Measurements from ENCODE around the gene SPHK2.

Gene SPHK2

DNA sequence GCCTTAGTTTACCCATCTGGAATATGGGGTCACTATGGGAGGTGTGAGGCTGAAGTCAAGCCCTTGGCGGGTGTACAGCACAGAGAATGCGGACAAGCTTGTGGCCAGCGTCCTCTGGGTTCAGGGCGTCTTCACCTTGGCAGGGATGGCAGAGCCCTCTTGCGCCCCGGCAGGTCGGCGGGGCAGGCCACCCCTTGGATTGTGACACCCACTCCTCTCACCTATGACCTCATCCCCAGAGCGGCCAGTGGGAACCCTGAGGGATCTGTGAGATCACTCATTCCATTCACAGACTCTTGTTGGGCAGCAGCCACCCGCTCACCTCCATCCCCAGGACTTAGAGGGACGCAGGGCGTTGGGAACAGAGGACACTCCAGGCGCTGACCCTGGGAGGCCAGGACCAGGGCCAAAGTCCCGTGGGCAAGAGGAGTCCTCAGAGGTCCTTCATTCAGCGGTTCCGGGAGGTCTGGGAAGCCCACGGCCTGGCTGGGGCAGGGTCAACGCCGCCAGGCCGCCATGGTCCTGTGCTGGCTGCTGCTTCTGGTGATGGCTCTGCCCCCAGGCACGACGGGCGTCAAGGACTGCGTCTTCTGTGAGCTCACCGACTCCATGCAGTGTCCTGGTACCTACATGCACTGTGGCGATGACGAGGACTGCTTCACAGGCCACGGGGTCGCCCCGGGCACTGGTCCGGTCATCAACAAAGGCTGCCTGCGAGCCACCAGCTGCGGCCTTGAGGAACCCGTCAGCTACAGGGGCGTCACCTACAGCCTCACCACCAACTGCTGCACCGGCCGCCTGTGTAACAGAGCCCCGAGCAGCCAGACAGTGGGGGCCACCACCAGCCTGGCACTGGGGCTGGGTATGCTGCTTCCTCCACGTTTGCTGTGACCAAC lies 12.6 kb upstream of the SPHK2 start, which contains the start of gene SPACA4:
TSS of gene SPACA4 (plus strand) at position 280 of the 896 bp plus-strand sequence. CDS start at position 517, 237 bp downstream.
- no peak for DNase-seq

DNA sequence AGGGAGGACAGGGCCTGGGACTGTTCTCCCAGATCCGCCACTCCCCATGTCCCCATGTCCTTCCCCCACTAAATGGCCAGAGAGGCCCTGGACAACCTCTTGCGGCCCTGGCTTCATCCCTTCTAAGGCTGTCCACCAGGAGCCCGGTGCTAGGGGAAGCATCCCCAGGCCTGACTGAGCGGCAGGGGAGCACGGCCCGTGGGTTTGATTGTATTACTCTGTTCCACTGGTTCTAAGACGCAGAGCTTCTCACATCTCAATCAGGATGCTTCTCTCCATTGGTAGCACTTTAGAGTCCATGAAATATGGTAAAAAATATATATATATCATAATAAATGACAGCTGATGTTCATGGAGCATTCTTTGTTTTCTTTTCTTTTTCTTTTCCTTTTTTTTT lies 11.9 kb upstream of the SPHK2 start:
- DNase-seq = no peak

DNA sequence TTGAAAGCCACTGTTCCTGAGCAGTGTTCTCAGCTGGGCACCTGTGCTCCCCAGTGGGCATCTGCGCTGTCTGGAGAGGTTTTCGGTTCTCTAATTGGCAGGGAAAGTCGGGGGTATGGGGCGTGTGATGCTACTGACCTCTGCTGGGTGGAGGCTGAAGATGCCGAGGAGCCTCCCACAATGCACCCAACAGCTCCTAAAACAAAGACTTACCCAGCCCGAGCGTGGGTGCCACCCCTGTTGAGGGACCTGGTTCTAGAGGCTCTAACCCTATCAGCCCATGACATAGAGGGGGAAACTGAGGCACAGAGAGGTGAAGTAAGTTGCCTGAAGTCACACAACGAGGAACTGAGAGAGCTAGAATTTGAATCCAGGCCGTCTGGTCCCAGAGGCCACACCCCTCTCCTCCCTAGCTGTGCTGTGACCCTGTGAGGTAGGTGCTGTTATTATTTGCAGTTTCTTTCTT lies 10.5 kb upstream of the SPHK2 start:
- DNase-seq = peak; percentile 45

DNA sequence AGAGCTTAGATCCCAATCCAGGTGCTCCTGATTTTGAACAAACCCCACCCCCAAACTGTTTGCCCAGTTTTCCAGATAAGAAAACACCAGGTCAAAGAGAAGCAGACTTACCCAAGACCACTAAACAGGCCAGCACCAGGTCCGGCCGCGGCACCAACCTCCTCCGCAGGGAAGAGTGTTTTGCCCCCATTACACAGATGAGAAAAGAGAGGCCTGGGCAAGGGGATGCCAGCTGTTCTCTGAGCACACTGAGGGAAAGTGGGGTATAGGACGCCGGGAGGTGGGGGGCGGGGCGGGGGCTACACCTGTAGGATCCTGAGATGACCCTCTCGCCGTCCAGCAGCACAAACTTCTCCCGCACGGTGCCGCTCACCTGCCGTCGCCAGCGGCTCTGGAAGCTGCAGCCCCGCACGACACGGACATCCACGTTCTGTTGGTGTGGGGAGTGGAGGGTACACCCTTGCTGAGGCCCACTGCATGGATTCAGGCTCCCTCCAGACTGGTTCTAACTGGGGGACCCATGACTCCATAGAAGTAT lies 9.7 kb upstream of the SPHK2 start:
- no peak for DNase-seq

DNA sequence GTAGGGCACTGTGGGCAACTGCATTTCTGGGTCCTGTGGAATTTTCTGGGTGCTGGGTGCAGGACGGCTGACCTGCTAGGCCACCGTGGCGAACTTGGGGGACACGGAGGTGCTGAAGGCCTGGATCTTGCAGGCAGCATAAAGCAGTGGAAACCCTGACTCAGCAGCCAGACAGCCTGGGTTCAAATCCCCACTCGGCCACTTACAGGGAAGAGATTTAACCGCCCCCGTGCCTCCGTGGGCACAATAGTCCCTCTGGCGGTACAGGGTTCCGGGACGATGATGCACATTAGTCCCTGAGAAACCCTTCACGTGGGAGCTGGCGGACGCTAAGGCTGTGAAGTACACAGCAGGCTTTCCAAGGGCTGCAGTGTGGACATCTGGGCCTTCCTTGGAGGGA lies 7.4 kb upstream of the SPHK2 start:
- DNase-seq = no peak

DNA sequence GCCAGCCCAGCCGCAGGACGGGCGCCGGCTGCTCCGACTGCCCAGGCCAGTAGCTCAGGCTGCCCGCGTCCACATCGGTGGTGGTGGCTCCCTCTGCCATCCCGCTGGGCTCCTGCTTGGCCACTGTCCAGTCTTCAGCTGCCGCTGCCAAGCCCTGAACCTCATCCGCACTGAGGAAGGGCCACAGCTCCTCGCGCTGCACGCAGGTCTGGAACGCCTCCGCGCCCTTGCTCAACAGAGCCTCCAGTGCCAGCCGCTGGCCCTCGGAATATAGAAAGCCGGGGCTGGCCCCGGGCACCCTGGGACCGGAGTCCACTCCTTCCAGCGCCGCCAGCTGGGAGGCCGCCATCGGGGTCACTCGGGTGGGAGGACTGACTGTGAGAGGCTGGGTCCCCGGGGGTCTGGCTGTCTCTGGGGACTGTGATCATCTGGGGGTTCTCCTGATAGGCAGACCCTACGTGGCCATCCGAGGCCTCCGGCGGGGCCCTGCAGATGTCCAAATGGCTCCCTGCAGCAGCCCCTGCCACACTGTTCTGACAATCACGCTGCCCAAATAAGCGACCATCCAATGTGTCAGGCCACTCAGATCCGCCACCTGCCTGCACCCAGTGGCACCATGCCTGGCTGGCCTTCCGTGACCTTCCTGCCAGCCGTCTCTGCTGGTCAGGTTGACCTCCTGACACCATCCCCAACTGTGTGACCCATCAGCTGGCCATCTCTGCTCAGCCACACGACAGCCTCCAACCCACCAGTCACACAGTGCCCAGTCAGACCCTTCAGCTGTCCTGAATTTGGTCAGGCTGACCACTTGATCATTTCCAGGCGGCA lies 6.1 kb upstream of the SPHK2 start:
- no peak for DNase-seq

DNA sequence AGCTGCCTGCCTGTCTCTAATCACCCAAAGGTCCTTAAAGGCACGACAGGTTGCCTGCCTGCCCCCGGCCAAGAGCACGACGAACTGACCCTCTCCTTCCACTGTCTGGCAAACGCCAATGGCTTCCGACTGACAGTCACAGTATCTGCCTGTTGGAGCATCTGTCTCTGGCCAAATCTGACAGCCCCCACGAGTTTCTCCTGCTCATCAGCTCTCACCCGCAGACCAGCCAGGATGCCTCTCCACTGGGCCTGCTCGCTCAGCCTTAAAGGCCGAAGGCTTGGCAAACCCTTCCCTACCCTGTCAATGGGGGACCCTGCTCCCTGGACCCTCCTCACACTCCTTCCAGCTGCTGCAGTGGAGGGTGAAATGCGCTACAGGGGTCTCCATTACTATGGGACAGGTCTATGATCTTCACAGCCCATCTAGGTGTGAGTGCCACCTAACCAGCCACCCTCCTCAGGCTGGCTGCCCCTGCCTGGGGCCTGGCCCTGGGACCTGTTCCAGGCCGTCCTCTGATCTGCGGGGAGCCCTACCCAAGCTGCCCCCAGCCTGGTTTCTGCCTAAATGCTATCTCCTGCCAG lies 5.4 kb upstream of the SPHK2 start:
- DNase-seq = no peak

DNA sequence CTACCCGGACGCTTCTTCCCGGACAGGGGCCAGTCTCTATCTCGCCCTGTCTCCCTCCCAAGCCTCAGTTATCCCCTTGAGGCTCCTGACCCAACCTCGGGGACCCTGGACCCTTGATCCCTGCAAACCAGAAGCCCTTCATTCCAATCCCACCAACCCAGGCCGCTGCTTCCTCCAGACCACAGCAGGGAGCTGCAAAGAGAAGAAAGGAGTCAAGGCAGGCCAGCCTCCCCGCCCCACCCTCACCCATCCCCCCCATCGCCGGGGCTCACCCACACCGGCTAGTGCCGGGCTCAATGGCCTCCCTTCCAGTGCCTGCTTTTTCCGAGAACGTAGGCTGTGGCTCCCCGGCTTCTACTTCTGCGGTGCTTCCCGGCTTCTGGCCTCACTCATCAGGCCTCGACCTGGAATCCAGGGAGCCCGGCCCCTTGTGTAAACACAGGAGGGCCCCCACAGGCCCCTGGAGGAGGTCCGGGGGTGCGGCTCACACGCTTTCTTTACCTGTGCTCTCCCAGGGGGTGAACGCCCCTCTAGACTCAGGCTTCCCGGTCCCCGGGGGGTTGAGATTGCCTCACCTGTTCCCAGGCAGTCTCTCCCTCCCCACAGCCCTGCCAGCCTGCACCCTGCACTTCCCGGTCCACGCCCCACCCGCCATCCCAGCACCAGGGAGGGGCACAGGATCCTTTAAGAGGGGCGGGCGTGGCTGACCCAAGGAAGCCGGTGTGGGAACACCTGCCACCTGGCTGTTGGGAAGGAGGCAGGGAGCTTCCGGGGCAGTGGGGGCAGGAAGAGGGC lies 4.7 kb upstream of the SPHK2 start, which contains the start of gene FAM83E:
TSS of gene FAM83E (minus strand) at position 641 of the 795 bp plus-strand sequence. CDS start 1,704 bp downstream, outside the sequence.
- no peak for DNase-seq

DNA sequence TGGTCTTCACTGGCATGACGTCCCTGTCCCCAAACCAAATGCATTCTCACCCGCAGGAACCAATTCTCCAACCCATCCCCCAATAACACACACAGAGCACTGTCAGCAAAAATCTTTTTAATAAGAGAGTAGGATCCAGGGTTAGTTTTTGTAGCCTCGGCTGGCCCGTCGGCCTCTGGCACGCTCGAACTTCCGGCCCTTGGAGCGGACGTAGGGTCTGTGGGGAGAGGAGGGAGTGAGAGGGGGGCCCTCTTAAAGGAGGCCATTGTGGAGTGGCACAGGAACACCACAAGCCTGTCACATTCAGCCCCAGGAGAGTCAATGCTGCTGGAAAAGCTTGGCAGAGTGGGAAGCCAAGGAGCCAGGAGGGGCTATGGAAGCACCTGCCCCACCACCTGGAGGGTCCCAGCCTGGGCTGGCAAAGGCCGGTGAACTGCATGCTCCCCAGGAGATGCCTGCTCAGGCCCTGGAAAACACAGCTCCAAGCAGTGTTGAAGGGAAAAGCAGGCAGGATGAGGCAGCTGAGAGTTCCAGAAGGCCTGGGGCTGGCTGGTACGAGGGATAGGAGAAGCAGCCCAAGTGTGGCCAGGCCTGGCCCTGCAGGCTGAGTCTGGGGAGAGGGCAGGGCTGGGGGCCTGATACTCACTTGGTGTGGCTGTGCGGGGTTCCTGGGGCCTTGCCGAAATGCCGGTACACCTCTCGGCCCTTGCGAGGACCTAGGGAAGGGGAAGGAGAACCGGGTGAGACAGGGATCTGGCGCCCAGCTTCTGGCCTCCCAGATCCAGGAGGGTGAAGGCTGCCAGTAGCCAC lies 3.9 kb upstream of the SPHK2 start:
- DNase-seq = no peak

DNA sequence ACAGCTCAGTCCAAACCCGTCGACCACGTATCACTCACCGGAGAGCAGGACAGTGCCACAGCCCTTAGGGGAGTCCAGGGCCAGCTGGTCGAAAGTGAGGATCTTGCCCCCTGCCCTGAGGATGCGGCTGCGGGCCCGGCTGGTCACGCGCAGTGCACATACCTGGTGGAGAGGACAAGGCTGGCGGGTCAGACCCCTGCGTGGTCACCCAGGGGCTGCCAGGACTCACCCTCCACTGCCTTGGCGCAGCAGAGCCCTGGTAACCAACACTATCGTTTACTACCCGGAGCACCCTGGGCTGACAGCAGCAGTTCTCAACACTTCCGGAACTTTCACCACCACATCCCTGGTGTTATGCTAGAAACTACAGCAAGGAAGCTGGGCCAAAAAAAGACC lies 3.3 kb upstream of the SPHK2 start:
- DNase-seq = no peak

DNA sequence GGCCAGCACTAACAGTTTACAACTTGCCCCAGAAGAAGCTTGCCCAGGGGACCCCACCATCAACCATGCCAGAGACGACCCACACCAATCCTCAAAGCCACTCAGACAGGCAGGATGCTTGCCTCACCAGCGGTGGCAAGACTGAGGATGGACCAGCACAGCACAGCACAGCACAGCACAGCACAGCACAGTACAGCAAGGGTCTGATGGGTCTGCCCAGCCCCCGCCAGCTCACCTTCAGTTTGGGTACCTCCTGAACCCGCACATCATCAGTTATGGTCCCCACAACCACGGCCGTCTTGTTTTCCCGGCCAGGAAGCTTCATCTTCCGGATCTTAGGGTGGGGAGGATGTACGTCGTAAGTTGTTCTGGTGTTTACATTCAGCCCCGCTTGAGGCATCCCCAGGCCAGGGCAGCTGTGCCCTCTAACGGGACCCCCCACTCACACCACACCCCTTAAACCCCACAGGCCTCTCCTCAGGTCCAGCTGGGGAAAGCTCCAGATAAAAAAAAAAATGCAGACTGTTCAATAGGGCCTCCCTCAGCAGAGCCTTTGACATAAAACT lies 2.7 kb upstream of the SPHK2 start:
- no peak for DNase-seq

DNA sequence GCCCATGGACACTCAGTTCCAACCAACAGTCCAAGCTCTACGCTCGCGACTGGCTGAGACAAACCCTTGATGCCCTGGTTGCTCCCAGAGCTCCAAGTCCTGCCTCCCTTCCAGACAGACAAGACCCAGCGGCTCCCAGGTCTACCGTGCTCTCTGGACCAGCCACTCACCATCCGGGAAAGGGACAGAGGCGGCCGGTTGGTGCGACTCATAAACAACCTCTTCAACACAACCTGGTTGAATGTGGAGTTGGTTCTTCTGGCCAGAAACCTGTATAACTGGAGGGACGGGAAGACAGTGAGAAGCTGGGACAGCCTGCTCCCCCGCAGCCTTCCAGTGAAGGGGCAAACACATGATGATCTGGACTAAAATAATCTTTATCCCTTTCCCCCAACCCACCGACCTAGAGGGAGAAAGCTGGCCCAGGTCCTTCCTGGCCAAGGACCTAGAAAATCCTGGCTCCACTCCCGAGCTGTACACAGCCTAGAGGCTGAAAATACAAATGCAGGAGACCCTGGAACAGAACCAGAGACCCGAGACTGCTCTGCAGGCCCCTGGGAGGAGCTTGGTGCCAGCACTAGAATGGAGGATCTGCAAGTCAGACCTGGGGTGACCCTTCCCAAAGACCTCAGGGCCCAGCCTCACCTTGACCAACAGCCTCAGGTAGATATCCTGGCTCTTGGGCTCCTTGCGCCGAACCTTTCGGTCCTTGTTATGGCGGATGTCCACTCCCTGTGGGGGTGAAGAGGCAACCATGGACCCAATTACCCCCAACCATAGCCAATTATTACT lies 2.0 kb upstream of the SPHK2 start:
- DNase-seq = no peak

DNA sequence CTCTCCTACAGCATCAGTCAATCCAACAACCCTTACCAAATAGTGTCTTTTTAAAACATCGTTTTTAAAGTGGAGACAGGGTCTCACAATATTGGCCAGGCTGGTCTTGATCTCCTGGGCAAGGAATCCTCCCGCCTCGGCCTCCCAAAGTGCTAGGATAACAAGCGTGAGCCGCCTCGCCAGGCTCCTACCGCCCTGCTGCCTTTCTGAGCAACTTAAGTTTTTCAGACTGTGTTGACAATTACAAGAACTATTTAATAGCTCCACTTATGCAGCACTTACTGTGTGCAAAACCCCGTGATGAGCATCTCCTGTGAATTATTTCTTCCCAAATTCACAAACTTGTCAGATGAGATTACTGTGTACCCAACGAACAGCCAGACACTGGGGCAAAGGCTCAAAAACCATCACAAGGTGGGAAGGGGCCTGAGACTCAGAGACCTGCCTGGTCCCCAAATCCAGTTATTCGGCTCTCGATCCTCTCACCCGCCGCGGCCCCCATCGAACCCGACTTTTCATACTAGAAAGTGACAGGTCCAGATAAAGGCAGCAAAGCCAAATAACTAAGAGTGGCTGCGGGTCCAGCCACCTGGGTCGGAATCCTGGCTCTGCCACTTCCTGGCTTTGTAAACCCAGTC lies 909 bp upstream of the SPHK2 start:
- no peak for DNase-seq

DNA sequence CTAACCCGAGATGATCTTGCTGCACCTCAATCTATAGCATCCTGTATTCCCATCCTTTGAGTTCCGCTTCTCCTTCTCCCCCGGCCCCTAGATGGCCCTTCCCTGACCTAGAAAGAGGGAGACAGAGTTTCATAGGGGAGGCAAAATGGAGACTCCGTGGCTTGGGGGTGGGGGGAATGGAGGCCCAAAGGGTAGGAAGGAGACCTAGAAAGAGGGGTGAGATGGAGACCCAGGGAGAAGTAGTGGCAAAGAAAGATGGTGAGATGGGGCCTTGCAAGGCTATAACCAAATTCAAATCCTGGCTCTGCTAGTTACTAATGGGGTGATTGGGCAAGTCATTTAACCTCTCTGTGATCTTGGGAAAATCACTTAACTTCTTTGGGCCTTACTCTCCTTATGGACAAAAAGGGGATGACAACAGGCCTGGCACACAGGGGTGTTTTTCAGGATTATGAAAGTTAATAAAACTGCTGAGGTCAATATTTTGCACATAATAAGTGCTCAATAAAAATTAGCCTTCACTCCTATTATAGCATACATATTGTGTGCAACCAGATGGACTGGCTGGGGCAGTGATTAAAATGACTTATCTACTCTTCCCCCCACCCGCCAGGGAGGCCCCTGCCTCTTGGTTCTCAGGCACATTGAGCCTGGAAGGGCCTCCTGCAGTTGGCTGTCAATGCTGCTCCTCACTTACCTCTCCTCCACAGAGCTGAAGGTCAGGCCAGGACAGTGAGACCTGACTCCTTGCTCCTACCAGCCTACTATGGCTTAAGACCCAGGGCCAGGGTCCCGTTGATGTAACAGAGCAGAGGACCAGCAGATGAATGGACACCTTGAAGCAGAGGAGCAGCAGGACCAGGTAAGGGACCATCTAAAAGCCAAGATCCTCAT lies 633 bp downstream of the SPHK2 start:
- DNase-seq = no peak

DNA sequence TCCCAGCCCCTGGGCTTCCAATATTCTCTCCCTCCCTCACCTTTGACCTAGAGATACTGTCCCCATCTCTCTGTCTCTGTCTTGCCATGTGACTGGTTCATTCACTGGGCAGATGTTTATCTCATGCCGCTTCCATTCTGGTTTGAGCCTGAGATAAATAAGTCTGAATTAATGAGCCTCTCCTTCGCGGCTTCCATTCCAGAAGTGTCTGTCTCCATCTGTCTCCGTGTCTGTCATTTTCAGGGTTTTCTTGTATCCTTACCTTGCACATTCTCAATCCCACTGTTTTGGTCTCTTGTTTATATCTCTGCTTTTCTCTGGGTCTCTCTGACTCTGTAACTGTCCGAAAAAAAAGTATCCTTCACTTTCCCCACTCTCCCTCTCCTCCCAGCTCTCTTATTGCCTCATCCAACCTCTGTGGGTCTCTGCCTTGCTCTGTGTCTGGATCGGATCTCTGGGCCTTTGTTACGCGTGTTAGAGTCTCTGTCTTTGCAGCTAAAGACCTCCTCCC lies 4.3 kb downstream of the SPHK2 start:
- no peak for DNase-seq

DNA sequence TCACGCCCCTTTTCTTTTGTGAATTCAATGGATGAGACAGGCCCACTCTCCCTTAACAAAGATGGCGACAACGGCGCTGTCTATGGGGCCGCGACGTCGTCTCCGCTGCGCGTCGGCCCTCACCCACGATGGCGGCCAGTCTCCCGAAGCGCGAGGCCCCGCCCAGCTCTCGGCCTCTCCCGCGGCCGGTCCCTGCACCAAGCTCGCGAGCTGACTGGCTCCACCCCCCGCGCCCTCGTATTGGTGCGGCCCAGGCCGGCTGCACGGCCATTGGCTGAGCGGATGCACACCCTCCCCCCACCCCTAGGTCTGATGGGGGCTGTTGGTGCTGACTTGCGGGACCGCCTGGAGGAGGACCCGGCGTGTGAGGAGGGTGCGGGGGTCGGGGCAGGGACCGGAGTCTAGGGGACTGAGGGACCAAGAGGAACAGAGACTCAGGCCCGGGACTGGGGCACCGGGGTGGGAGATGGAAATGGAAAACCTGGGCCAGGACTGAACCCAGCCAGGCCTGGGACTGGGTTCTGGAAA lies 4.8 kb downstream of the SPHK2 start:
- peak; percentile 98 for DNase-seq

DNA sequence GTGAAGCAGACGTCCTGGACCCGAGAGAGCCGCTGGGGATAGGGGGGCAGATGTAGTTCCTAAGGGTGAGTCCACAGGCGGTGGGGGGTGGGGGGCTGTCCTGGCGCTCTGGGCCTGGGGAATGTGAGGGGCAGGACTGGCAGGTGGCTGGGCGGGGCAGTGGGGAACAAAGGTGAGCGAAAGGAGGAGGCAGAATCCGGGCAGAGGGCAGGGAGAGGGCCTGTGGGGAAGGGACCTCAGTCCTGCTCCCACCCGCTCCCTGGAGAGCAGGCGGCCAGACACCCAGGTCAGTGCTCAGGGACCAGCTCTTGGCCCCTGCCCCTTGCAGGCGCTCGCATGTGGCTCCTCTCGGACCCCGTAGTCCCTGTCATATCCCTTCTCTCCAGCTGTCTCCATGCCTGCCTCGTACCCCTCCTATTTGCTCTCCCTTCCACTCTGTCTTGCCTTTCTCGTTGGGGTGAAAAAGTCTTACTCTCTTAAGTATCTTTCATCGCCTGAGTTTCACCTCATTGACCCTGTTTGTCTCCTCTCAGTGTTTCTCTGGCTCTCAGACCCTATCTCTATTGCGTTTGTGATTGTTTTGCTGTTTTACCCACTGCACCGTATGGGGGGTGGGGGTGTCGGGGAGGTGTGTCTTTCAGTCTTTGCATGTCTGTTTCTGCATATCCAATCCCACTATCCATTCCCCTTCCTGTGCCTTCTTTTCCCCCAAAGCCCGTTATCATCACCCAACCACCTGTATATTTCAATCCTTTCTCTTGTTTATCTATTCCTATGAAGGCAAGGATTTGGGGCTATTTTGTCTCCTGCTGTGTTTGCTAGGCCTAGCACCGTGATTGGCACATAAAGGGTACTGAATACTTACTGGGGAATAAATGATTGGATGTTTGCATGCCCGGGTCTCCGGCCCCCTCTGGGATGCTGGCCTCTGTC lies 5.8 kb downstream of the SPHK2 start:
- DNase-seq = no peak

Measured in fibroblast of skin of right quadriceps (primary cell).